ENCODE measurements around the gene RUFY3. TPM values are rescaled to one million over a fixed set of nuclear protein-coding genes. Genes with fewer than 3 reads are reported as not detected.

Gene RUFY3
- total RNA-seq, 1 donor from 2014 or later: 92.4 TPM

DNA sequence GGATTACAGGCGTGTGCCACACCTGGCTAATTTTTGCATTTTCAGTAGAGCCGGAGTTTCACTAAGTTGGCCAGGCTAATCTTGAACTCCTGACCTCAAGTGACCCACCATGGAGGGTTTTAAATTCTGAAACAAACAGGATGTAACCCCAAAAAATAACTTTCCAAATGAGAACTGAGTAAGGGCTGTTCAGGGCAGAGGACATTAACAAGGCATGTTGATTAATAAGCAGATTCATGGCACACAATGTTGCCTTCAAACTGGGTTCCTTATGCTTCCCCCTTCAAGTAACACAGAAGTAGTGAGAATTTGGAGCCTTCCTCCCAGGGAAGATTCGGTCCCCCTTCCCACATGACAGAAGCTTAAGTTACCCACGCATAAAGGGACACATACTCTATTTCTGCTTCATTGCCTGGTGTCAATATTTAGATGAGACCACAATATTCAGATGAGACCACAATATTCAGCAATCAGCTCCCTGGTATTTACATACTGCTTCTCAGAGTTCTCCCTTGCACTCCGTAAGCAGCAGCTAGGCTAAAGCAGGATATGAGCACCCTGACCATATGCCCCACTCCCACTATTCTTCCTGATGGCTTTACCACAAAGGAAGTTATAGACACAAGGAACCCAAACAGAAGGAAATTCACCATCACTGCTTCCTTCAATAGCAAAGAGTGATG, 96.5 kb downstream of the RUFY3 start:
- no peaks in the 10 kb centered on the region for H3K4me1 ChIP-seq
- DNase-seq (no peak), ATAC-seq (no peak)
- H3K36me3 ChIP-seq: peaks cover 52% of the 10 kb centered on the region
- no peak overlapping the region for H3K27ac ChIP-seq
- H3K27me3 ChIP-seq (ENCODE audit: low read depth): no peaks in the 10 kb centered on the region
- intact Hi-C loops (cut with DNase I): no loop called here
- TF ChIP-seq, protein P1, sequence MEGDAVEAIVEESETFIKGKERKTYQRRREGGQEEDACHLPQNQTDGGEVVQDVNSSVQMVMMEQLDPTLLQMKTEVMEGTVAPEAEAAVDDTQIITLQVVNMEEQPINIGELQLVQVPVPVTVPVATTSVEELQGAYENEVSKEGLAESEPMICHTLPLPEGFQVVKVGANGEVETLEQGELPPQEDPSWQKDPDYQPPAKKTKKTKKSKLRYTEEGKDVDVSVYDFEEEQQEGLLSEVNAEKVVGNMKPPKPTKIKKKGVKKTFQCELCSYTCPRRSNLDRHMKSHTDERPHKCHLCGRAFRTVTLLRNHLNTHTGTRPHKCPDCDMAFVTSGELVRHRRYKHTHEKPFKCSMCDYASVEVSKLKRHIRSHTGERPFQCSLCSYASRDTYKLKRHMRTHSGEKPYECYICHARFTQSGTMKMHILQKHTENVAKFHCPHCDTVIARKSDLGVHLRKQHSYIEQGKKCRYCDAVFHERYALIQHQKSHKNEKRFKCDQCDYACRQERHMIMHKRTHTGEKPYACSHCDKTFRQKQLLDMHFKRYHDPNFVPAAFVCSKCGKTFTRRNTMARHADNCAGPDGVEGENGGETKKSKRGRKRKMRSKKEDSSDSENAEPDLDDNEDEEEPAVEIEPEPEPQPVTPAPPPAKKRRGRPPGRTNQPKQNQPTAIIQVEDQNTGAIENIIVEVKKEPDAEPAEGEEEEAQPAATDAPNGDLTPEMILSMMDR (IDR thresholded peaks at IDR 0.05): no peak
- H3K4me3 ChIP-seq: no peak overlapping the region
- no peaks in the 10 kb centered on the region for H3K9me3 ChIP-seq

DNA sequence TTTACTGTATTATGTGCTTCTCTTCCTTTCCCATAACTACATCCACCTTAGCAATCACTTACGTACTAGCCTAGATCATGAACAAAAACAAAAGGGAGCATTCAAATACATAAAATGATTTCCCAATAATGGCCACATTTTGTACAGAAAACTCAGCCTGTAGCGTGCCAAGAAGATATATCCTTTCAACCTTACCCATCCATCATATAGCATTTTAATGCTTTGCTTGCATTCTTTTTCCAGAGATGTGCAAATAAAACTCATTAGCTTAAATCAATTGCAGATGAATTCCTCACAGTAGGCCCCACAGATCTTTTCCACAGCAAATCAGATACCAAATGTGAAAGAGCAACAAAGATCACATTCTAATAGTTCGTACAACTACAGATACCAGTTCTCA, 97.2 kb downstream of the RUFY3 start:
- no peaks in the 10 kb centered on the region for H3K4me1 ChIP-seq
- no peak overlapping the region for H3K27ac ChIP-seq
- H3K4me3 ChIP-seq: no peak overlapping the region
- TF ChIP-seq, protein P1 (IDR thresholded peaks at IDR 0.05): no peak
- intact Hi-C loops (cut with DNase I): no loop called here
- no peaks in the 10 kb centered on the region for H3K27me3 ChIP-seq (ENCODE audit: low read depth)
- peaks cover 58% of the 10 kb centered on the region for H3K36me3 ChIP-seq
- no peak for ATAC-seq
- no peak for DNase-seq
- H3K9me3 ChIP-seq: no peaks in the 10 kb centered on the region

DNA sequence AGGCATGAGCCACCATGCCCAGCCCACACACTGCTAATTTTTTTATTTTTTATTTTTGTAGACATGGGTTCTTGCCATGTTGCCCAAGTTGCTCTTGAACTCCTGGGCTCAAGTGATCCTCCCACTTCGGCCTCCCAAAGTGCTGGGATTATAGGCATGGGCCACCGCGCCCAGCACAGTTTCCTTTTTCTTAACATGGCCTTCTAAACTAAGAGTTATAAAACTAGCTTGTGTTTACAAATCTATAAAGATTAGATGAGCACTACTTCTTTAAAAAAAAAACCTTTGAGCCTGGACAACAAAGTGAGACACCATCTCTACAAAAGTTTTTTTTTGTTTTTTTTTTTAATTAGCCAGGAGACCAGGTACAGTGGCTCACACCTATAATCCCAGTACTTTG, 107.3 kb downstream of the RUFY3 start:
- no peak overlapping the region for H3K27ac ChIP-seq
- no peaks in the 10 kb centered on the region for H3K27me3 ChIP-seq (ENCODE audit: low read depth)
- H3K36me3 ChIP-seq: peaks cover 100% of the 10 kb centered on the region
- no peaks in the 10 kb centered on the region for H3K9me3 ChIP-seq
- DNase-seq: no peak
- no peaks in the 10 kb centered on the region for H3K4me1 ChIP-seq
- no peak overlapping the region for H3K4me3 ChIP-seq
- TF ChIP-seq, protein P1 (IDR thresholded peaks at IDR 0.05): no peak
- intact Hi-C loops (cut with DNase I): no loop called here
- no peak for ATAC-seq

DNA sequence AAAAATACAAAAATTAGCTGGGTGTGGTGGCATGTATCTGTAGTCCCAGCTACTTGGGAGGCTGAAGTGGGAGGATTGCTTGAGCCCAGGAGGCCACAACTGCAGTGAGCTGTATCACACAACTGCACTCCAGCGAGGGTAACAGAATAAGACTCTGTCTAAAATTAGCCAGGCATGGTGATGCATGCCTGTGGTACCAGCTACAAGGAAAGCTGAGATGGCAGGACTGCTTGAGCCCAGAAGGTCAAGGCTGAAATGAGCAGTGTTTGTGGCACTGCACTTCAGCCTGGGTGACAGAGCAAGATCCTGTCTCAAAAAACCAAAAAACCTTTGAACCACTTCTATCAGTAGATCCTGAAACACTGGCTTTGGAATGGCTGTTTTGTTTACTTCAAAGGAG, 107.7 kb downstream of the RUFY3 start:
- Histone ChIP-seq H3K27ac (no peak overlapping the region), H3K27me3 (ENCODE audit: low read depth) (no peaks in the 10 kb centered on the region), H3K9me3 (no peaks in the 10 kb centered on the region), H3K36me3 (peaks cover 100% of the 10 kb centered on the region), H3K4me3 (no peak overlapping the region), H3K4me1 (no peaks in the 10 kb centered on the region)
- TF ChIP-seq, protein P1 (IDR thresholded peaks at IDR 0.05): no peak
- DNase-seq (no peak), ATAC-seq (no peak)
- intact Hi-C loops (cut with DNase I): no loop called here

DNA sequence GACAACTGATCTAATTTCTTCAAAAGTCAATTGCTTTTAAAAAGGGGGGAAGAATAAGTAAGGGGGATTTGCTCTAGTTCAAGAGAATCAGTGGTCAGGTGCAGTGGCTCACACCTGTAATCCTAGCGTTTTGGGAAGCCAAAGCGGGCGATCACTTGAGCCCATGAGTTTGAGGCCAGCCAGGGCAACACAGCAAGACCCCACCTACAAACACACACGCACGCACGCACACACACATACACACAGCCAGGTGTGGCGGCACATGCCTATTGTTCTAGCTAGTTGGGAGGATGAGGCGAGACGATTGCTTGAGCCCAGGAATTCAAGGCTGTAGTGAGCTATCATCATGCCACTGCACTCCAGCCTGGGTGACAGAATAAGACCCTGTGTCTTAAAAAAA, 108.3 kb downstream of the RUFY3 start:
- H3K4me1 ChIP-seq: no peaks in the 10 kb centered on the region
- H3K27ac ChIP-seq: no peak overlapping the region
- H3K36me3 ChIP-seq: peaks cover 100% of the 10 kb centered on the region

More for the DNA sequence above, 108.3 kb downstream of the RUFY3 start:
- no peaks in the 10 kb centered on the region for H3K27me3 ChIP-seq (ENCODE audit: low read depth)
- no peaks in the 10 kb centered on the region for H3K9me3 ChIP-seq
- ATAC-seq (no peak), DNase-seq (no peak)
- no peak overlapping the region for H3K4me3 ChIP-seq
- intact Hi-C loops (cut with DNase I): no loop called here
- TF ChIP-seq, protein P1 (IDR thresholded peaks at IDR 0.05): no peak

Measured in lower lobe of right lung (tissue), 2 donors.